ENCODE data around the gene PLD6.
"Not testable (repeated sequence)": the region's sequence is repeated elsewhere in the genome, so short reads cannot be mapped to it uniquely, and the experiment has no call there.

PLD6 gene

DNA sequence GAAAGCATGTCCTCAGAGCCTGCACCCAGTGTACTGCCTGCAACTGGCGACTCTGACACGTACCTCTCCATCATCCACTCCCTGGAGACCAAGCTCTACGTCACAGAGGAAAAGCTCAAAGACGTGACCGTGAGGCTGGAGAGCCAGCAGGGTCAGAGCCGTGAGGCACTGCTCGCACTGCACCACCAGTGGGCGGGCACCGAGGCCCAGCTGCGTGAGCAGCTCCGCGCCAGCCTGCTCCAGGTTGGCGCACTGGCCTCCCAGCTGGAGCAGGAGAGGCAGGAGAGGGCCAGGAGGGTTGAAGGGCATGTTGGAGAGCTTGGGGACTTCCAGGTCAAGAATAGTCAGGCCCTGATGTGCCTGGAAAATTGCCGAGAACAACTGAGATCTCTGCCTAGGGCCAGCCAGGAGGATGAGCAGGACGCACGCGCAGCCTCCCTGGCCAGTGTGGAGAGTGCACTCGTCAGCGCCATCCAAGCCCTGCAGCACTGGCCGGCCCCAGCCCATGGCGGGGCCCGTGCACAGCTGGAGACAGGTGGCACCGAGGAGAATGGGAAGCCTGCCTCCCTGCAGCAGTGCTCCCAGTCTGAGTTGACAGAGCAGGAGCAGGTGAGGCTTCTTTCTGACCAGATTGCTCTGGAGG, 40.3 kb downstream of the PLD6 start:
- no peak for TF ChIP-seq CTCF (IDR thresholded peaks at IDR 0.05; ENCODE audit: control insufficient read depth, extremely low read depth, insufficient read depth)
- no peak overlapping the region for H3K4me3 ChIP-seq (ENCODE audit: low read depth, low read length)
- DNase-seq (ENCODE audit: low read depth) = no peak

DNA sequence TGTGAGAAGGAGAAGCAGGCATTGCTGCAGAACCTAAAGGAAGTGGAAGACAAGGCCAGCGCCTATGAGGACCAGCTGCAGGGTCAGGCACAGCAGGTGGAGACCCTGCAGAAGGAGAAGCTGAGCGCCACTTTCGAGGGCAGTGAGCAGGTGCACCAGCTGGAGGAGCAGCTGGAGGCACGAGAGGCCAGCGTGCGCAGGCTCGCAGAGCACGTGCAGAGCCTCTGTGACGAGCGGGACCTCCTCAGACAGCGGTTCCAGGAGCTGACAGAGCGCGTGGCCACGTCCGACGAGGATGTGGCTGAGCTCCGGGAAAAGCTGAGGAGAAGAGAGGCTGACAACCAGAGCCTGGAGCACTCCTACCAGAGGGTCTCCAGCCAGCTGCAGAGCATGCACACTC, 41.5 kb downstream of the PLD6 start:
- no peak overlapping the region for H3K4me3 ChIP-seq (ENCODE audit: low read depth, low read length)
- DNase-seq (ENCODE audit: low read depth) = no peak
- no peak for TF ChIP-seq CTCF (IDR thresholded peaks at IDR 0.05; ENCODE audit: control insufficient read depth, extremely low read depth, insufficient read depth)

GRCh38 chr17:17164156-17164555, 42.0 kb downstream of the PLD6 start:
- no peak for TF ChIP-seq CTCF (IDR thresholded peaks at IDR 0.05; ENCODE audit: control insufficient read depth, extremely low read depth, insufficient read depth)
- no peak overlapping the region for H3K4me3 ChIP-seq (ENCODE audit: low read depth, low read length)
- DNase-seq (ENCODE audit: low read depth) = no peak

GRCh38 chr17:17161759-17162158, 44.4 kb downstream of the PLD6 start:
- no peak overlapping the region for H3K4me3 ChIP-seq (ENCODE audit: low read depth, low read length)
- no peak for DNase-seq (ENCODE audit: low read depth)
- TF ChIP-seq CTCF (IDR thresholded peaks at IDR 0.05; ENCODE audit: control insufficient read depth, extremely low read depth, insufficient read depth) = no peak

DNA sequence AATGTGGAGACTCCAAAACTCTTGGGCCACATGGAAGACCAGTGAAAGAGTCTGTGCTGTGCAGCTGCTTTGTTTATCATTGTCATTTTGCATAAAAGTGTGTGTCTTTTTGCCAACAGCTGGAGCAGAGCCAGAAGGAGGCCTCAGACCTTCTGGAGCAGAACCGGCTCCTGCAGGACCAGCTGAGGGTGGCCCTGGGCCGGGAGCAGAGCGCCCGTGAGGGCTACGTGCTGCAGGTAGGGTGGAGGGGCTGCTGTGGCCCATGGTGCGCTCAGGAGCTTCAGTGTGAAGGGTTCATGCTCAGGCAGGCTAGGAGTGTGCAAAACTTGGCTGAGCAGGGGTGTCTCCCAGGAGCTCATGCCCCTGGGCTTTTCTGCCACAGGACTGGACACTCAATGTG, 45.0 kb downstream of the PLD6 start:
- no peak overlapping the region for H3K4me3 ChIP-seq (ENCODE audit: low read depth, low read length)
- no peak for DNase-seq (ENCODE audit: low read depth)
- no peak for TF ChIP-seq CTCF (IDR thresholded peaks at IDR 0.05; ENCODE audit: control insufficient read depth, extremely low read depth, insufficient read depth)

DNA sequence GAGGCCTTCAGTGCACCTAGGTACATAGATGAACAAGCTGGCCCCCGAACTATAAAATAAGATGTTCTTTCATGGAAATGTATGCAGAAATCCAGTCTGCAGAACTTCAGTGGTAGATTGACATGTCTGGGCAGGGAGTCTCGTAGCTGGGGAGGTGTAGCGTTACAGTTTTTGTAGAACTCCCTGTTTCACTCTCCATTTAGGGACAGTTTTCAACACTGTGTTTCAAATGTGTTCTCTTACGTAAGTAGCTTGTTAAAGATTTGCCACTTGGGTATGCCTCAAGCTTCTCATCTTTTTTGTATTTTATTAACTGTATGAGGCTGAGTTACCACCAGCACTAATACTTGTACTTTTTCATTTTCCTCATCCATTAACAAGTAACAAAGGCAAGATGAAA, 46.6 kb downstream of the PLD6 start:
- no peak for DNase-seq (ENCODE audit: low read depth)
- H3K4me3 ChIP-seq (ENCODE audit: low read depth, low read length) = no peak overlapping the region
- no peak for TF ChIP-seq CTCF (IDR thresholded peaks at IDR 0.05; ENCODE audit: control insufficient read depth, extremely low read depth, insufficient read depth)

GRCh38 chr17:17158506-17158905, 47.6 kb downstream of the PLD6 start:
- H3K4me3 ChIP-seq (ENCODE audit: low read depth, low read length); DNase-seq (ENCODE audit: low read depth): not testable (repeated sequence)
